ENCODE data around the gene FAT4.

FAT4 gene

DNA sequence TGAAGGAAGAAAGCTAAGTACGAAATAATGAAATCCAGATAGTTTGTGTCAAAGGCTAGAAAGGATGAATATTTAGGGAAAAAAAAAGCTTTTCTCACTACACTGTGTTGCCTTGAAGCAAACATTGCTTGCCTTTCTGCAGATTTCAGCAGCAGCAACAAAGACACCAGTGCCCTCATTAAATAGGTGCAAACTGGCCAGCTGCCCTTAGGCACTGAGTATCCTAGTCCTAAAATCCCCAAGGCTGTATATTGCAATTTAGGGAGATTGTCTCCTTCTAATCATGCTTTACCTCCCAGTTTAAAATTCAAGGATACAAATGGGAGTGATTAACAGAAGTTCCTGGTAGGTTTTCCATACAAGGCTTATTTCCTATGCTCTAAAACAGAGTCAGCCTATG, 8.6 kb upstream of the FAT4 start:
- no peaks in the 10 kb centered on the region for H3K36me3 Mint-ChIP-seq (ENCODE audit: low read depth)
- no peak overlapping the region for H3K4me3 Mint-ChIP-seq
- no peaks in the 10 kb centered on the region for H3K27me3 Mint-ChIP-seq (ENCODE audit: low read depth)
- H3K9me3 Mint-ChIP-seq, result no peaks in the 10 kb centered on the region
- no peak for DNase-seq (ENCODE audit: low spot score)
- no peak overlapping the region for H3K27ac Mint-ChIP-seq
- H3K4me1 Mint-ChIP-seq (ENCODE audit: low read depth), result no peaks in the 10 kb centered on the region

DNA sequence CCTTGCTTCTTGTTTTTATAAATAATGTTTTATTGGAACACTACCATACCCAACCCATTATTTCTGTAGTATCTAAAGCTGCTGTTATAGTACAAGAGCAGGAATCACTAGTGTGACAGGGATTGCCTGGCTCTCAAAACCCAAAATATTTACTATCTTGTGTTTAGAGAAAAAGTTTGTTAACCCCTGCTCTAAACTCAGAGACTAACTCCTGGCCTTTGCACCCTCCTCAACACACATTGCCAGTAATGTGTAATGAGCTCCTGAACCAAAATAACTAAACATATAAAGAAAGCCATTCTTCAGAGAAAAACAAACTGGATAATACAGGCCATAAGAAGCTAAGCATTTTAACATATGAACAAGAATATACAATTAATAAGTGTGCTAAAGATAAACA, 8.2 kb upstream of the FAT4 start:
- no peaks in the 10 kb centered on the region for H3K9me3 Mint-ChIP-seq

DNA sequence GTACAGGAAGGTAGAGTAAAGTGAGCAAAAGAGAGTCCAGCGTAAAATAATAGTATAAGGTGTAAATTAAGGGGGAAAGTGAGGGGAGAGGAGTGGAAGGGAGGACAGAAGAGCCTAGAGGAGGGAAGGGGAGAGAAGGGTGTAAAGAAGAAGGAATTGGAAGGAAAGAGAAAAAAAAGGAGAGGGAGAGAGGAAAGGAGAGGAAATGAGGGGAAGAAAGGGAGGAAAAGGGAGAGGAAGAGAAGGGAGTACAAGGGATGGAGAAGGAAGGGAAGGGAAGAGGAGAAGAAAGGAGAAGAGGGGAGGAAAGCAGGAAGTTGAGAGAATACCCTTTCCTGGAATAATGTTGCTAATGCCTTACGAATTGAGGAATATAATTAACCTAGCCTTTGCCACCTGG, 3.3 kb upstream of the FAT4 start:
- DNase-seq (ENCODE audit: low spot score), result no peak
- Mint-ChIP-seq H3K4me3 (no peak overlapping the region), H3K36me3 (ENCODE audit: low read depth) (no peaks in the 10 kb centered on the region), H3K9me3 (no peaks in the 10 kb centered on the region), H3K27ac (no peak overlapping the region), H3K4me1 (ENCODE audit: low read depth) (peaks cover 17% of the 10 kb centered on the region), H3K27me3 (ENCODE audit: low read depth) (peaks cover 30% of the 10 kb centered on the region)

More for the DNA sequence above, 8.2 kb upstream of the FAT4 start:
- no peaks in the 10 kb centered on the region for H3K27me3 Mint-ChIP-seq (ENCODE audit: low read depth)
- no peak overlapping the region for H3K4me3 Mint-ChIP-seq
- no peaks in the 10 kb centered on the region for H3K4me1 Mint-ChIP-seq (ENCODE audit: low read depth)
- no peak for DNase-seq (ENCODE audit: low spot score)
- H3K36me3 Mint-ChIP-seq (ENCODE audit: low read depth), result no peaks in the 10 kb centered on the region
- no peak overlapping the region for H3K27ac Mint-ChIP-seq

DNA sequence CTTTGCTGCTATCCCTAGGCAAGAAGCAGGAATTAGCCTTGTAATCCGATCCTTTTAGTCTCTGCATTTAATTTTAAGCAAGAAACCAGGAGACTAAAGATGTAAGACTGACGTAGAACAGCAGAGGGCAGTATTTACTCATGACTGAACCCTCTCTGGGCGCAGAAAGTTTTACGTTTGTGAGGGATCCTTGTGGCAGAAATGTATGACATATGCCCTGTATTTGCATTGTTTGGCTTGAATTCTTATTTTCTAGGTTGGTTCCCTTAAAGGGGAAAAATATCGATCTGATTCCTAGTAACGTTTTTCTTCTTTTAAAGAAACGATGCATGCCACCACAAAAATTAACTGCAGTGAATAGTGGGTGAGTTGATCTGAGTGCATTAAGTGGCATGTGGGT, 1.3 kb upstream of the FAT4 start:
- no peak overlapping the region for H3K27ac Mint-ChIP-seq
- no peaks in the 10 kb centered on the region for H3K9me3 Mint-ChIP-seq
- H3K36me3 Mint-ChIP-seq (ENCODE audit: low read depth), result no peaks in the 10 kb centered on the region
- peaks cover 22% of the 10 kb centered on the region for H3K4me1 Mint-ChIP-seq (ENCODE audit: low read depth)
- H3K27me3 Mint-ChIP-seq (ENCODE audit: low read depth), result peaks cover 50% of the 10 kb centered on the region
- DNase-seq (ENCODE audit: low spot score), result no peak
- H3K4me3 Mint-ChIP-seq, result peak overlapping the region; percentile 48

DNA sequence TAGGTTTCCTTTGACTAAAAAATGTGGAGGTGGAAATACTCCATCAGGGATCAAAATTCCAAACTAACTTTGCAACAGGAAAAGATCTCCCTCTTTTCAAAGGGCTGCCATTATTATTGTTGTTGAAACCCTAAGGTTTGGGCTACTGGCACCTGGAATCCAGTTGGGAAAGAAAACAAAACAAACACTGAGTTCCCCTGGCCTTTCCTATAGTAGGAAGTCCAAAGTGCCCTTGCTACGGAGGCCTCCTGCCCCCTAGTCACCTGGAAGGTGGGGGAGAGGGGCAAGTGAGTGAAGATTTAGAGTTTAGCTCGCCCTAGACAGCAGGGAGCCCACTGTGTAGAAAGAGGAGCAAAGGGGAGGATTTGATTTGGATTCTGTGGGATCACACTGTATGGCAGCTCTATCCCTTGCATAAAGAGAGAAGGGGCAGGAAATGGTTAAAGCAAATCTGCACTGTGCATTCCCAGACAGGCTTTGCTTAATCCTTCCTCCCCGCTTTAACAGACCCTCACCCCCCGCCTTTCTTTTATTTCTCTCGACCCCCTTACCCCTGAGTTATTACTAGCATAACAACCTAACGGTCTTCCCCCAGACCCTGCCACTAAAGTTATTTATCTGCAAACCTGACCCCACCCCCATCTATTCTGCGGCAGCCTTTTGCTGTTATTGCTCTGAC, 627 bp upstream of the FAT4 start:
- H3K4me3 Mint-ChIP-seq, result peak overlapping the region; percentile 83
- H3K36me3 Mint-ChIP-seq (ENCODE audit: low read depth), result no peaks in the 10 kb centered on the region
- no peak for DNase-seq (ENCODE audit: low spot score)
- H3K9me3 Mint-ChIP-seq, result no peaks in the 10 kb centered on the region
- no peak overlapping the region for H3K27ac Mint-ChIP-seq
- peaks cover 22% of the 10 kb centered on the region for H3K4me1 Mint-ChIP-seq (ENCODE audit: low read depth)
- H3K27me3 Mint-ChIP-seq (ENCODE audit: low read depth), result peaks cover 50% of the 10 kb centered on the region

DNA sequence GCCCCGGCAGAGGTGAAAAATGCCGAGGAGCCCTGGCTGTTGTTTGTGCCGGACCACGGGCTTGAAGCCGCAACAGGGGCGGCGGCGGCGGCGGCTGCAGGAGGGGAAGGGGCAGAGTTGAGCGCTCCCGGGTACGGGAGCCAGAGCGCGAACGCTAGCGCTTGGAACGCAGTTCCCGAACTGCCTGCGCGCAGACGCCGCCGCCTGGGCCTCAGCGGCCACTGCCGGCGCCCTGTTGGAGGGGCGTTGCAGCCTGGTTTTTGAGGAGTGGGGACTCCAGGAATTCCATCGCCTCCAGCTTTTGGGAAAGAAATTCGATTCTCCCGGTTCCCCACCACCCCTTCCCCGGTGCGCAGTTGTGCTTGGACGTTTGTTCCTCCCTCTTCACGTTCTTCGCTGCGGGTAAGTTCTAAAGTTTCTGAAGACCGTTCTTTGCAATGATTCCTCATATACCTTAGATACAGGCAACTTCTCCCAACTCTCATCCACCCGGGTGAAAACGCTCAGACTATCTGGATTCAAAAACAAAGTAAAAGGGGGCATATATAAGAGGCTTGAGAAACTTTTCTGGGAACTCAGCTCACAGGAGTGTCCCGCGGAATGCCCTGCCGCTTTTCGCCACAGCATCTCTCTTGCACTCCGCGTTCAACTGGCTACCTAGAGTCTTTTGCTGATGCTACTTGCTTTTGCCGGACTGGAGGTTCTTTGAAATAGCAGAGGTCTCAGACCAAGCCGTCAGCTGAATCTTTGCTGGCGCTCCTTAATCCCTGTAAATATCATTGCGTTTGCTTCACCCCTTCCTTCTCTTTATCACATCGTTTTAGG, 1.0 kb downstream of the FAT4 start:
- peaks cover 22% of the 10 kb centered on the region for H3K4me1 Mint-ChIP-seq (ENCODE audit: low read depth)

DNA sequence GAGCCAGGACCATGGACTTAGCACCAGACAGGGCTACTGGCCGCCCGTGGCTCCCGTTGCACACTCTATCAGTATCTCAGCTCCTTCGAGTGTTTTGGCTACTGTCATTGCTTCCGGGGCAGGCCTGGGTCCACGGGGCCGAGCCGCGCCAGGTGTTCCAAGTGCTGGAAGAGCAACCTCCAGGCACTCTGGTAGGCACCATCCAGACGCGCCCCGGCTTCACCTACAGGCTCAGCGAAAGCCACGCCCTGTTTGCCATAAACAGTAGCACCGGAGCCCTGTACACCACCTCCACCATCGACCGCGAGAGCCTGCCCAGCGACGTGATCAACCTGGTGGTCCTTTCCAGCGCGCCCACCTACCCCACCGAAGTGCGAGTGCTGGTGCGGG, 1.6 kb downstream of the FAT4 start:
- Mint-ChIP-seq H3K4me1 (ENCODE audit: low read depth) (peaks cover 22% of the 10 kb centered on the region), H3K27ac (no peak overlapping the region), H3K36me3 (ENCODE audit: low read depth) (no peaks in the 10 kb centered on the region), H3K27me3 (ENCODE audit: low read depth) (peaks cover 50% of the 10 kb centered on the region), H3K9me3 (no peaks in the 10 kb centered on the region), H3K4me3 (peak overlapping the region; percentile 83)
- no peak for DNase-seq (ENCODE audit: low spot score)

More for the DNA sequence above, 1.0 kb downstream of the FAT4 start:
- peak; percentile 11 for DNase-seq (ENCODE audit: low spot score)
- Mint-ChIP-seq H3K27ac (no peak overlapping the region), H3K9me3 (no peaks in the 10 kb centered on the region), H3K36me3 (ENCODE audit: low read depth) (no peaks in the 10 kb centered on the region), H3K27me3 (ENCODE audit: low read depth) (peaks cover 50% of the 10 kb centered on the region), H3K4me3 (peak overlapping the region; percentile 83)

DNA sequence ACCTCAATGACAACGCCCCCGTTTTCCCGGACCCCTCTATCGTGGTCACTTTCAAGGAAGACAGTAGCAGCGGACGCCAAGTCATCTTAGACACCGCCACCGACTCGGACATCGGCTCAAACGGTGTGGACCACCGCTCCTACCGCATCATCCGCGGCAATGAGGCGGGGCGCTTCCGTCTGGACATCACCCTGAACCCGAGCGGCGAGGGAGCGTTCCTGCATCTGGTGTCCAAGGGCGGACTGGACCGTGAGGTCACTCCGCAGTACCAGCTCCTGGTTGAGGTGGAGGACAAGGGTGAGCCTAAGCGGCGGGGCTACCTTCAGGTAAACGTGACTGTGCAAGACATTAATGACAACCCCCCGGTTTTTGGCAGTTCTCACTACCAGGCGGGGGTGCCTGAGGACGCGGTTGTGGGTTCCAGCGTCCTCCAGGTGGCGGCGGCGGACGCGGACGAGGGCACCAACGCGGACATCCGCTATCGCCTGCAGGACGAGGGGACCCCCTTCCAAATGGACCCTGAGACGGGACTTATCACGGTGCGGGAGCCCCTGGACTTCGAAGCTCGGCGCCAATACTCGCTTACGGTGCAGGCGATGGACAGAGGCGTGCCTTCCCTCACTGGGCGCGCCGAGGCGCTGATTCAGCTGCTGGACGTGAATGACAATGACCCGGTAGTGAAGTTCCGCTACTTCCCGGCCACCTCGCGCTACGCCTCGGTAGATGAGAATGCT, 2.2 kb downstream of the FAT4 start:
- Mint-ChIP-seq H3K9me3 (no peaks in the 10 kb centered on the region), H3K4me3 (peak overlapping the region; percentile 83), H3K4me1 (ENCODE audit: low read depth) (peaks cover 22% of the 10 kb centered on the region), H3K27me3 (ENCODE audit: low read depth) (peaks cover 50% of the 10 kb centered on the region), H3K27ac (no peak overlapping the region), H3K36me3 (ENCODE audit: low read depth) (no peaks in the 10 kb centered on the region)
- no peak for DNase-seq (ENCODE audit: low spot score)

DNA sequence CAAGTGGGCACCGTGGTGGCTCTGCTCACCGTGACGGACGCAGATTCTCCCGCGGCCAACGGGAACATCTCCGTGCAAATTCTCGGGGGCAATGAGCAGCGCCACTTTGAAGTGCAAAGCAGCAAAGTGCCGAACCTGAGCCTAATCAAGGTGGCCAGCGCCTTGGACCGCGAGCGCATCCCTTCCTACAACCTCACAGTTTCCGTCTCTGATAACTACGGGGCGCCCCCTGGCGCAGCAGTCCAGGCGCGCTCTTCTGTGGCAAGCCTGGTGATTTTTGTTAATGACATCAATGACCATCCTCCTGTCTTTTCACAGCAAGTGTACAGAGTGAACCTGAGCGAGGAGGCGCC, 2.7 kb downstream of the FAT4 start:
- no peak for DNase-seq (ENCODE audit: low spot score)
- Mint-ChIP-seq H3K27ac (no peak overlapping the region), H3K27me3 (ENCODE audit: low read depth) (peaks cover 50% of the 10 kb centered on the region), H3K36me3 (ENCODE audit: low read depth) (no peaks in the 10 kb centered on the region), H3K9me3 (no peaks in the 10 kb centered on the region), H3K4me3 (peak overlapping the region; percentile 24), H3K4me1 (ENCODE audit: low read depth) (peaks cover 22% of the 10 kb centered on the region)

DNA sequence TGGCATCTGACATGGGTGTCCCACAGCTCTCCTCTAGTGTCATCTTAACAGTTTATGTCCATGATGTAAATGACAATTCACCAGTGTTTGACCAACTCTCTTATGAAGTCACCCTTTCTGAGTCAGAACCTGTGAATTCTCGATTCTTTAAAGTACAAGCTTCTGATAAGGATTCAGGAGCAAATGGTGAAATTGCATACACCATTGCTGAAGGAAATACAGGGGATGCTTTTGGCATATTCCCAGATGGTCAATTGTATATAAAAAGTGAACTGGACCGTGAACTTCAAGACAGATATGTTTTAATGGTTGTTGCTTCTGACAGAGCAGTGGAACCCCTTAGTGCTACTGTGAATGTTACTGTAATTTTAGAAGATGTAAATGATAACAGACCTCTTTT, 4.6 kb downstream of the FAT4 start:
- H3K4me3 Mint-ChIP-seq, result no peak overlapping the region
- no peaks in the 10 kb centered on the region for H3K36me3 Mint-ChIP-seq (ENCODE audit: low read depth)
- no peak overlapping the region for H3K27ac Mint-ChIP-seq
- no peak for DNase-seq (ENCODE audit: low spot score)
- no peaks in the 10 kb centered on the region for H3K9me3 Mint-ChIP-seq
- H3K4me1 Mint-ChIP-seq (ENCODE audit: low read depth), result peaks cover 19% of the 10 kb centered on the region
- H3K27me3 Mint-ChIP-seq (ENCODE audit: low read depth), result peaks cover 42% of the 10 kb centered on the region

DNA sequence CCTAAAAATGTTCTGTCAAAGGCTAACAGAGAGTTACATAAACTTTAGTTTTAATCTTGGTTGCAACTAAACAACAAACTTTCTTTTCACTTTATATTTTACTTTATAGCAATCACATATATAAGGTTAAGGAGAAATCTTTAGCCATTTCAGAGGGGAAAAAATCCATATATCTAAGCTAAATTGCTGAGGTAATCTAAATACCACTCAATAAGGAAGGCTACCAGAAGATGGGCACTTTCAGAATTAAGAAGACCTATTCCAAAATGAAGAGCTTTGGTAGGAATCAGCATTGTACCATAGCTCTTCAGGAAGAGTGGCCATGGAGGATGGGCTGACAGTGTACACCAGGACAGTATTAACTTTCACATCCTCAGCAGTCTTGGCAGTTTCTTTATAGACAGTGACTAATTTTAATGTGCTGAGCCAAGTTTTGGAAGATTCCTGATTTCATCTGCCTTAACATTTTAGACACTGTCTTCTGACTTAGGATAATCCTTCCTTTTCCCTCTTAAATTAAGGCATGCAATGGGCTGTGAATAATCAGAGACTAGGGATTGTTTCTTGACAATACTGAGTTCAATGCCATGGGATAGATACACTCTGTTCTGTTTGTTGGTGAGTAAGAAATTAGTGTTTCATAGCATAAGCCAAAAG, 7.1 kb downstream of the FAT4 start:
- Mint-ChIP-seq H3K36me3 (ENCODE audit: low read depth) (no peaks in the 10 kb centered on the region), H3K27ac (no peak overlapping the region), H3K4me1 (ENCODE audit: low read depth) (peaks cover 3% of the 10 kb centered on the region), H3K9me3 (no peaks in the 10 kb centered on the region), H3K27me3 (ENCODE audit: low read depth) (peaks cover 16% of the 10 kb centered on the region), H3K4me3 (no peak overlapping the region)
- no peak for DNase-seq (ENCODE audit: low spot score)

DNA sequence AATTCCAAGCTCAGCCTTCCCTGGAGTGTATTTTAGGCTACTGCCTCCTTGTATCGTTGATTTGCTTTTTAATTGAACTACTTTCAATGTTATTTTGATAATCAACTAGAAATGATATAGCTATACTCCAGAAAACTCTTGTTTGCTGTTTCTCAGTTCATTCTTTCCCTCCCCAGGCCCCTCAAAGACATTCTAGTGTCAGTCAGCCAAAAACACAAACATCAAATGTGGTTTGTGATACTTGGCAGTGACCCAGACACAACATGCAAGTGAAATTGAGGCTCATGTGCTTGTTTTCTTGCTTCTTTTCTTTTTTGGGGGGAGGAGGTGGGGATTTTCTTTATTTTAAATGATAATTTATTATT, 7.6 kb downstream of the FAT4 start:
- Mint-ChIP-seq H3K36me3 (ENCODE audit: low read depth) (no peaks in the 10 kb centered on the region), H3K27me3 (ENCODE audit: low read depth) (peaks cover 11% of the 10 kb centered on the region), H3K4me3 (no peak overlapping the region), H3K9me3 (no peaks in the 10 kb centered on the region), H3K27ac (no peak overlapping the region), H3K4me1 (ENCODE audit: low read depth) (peaks cover 3% of the 10 kb centered on the region)
- DNase-seq (ENCODE audit: low spot score), result no peak

DNA sequence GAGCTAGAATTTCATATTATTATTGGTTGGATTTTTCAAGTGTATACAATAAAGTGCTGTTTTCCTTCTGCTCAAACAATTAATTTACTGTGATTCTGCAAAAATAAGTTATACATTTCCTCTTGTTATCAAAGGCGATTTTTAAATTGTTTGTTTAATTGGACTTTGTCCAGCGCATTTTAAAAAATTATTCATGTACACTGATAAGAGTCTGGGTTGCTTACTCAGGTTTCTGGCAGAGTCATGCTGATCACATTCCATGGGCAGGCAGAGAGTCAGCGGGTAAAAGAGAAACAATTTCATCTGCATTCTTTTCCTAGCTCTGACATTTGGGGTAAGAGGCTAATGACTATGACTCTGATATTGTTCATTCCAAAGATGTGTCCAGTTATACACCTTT, 8.9 kb downstream of the FAT4 start:
- no peaks in the 10 kb centered on the region for H3K36me3 Mint-ChIP-seq (ENCODE audit: low read depth)
- no peaks in the 10 kb centered on the region for H3K9me3 Mint-ChIP-seq
- no peak overlapping the region for H3K4me3 Mint-ChIP-seq
- H3K27me3 Mint-ChIP-seq (ENCODE audit: low read depth), result no peaks in the 10 kb centered on the region
- H3K4me1 Mint-ChIP-seq (ENCODE audit: low read depth), result no peaks in the 10 kb centered on the region
- DNase-seq (ENCODE audit: low spot score), result no peak
- H3K27ac Mint-ChIP-seq, result no peak overlapping the region

DNA sequence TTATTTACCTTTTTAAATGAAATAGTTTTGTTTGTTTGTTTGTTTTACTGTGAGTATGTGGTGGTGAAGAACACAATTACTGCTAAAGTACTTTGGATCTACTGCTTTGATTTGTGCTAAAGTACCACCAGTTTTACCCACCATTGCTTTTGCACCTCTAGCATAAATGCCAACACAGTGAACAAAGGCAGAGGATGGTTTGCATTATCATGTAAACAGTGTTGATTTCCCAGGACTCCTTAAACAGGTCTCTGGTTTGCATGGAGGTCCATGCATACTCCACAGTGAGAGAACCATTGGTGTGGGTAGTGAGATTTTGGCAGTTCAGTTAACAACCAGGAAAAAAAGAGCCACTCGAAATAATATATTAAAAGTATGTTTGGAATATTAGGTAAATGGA, 11.0 kb downstream of the FAT4 start:
- Mint-ChIP-seq H3K36me3 (ENCODE audit: low read depth) (no peaks in the 10 kb centered on the region), H3K9me3 (no peaks in the 10 kb centered on the region), H3K27ac (no peak overlapping the region), H3K27me3 (ENCODE audit: low read depth) (no peaks in the 10 kb centered on the region), H3K4me3 (no peak overlapping the region), H3K4me1 (ENCODE audit: low read depth) (no peaks in the 10 kb centered on the region)
- DNase-seq (ENCODE audit: low spot score), result no peak
